Ascending aorta (tissue), 2 donors: ENCODE measurements around the gene CCT6A. TPM values are rescaled to one million over a fixed set of nuclear protein-coding genes. Genes with fewer than 3 reads are reported as not detected.
"Not testable (repeated sequence)": the region's sequence is repeated elsewhere in the genome, so short reads cannot be mapped to it uniquely, and the experiment has no call there.

Experiments
- DNase-seq, 2 donors: peaks; one replicate each; pipeline ENCODE4 v3.0.0-alpha.2; 2019; ENCODE audit warnings: low spot score in 2 of 2
- H3K27ac ChIP-seq, 2 donors: fragments of 200-600 bp; sonication (generic); one replicate each; pipeline ENCODE4 v1.5.1; 2016 to 2017; ENCODE audit warnings: mild to moderate bottlenecking in 1 of 2
- H3K27me3 ChIP-seq: fragments of 200-600 bp; sonication (generic); one replicate; pipeline ENCODE4 v1.5.1; 2017
- H3K36me3 ChIP-seq, 2 donors: fragments of 200-600 bp; sonication (generic); one replicate each; pipeline ENCODE4 v1.5.1; 2016
- H3K4me1 ChIP-seq, 2 donors: fragments of 200-600 bp; sonication (generic); one replicate each; pipeline ENCODE4 v1.5.1; 2016 to 2017; ENCODE audit warnings: mild to moderate bottlenecking in 1 of 2
- H3K4me3 ChIP-seq, 2 donors: fragments of 200-600 bp; sonication (generic); one replicate each; pipeline ENCODE4 v1.5.1; 2016 to 2017; ENCODE audit warnings: mild to moderate bottlenecking in 1 of 2
- H3K9me3 ChIP-seq, 2 donors: fragments of 200-600 bp; sonication (generic); one replicate each; pipeline ENCODE4 v1.5.1; 2016
- intact Hi-C: fragments of 100-400 bp; cut with DNase I; formaldehyde crosslinking; loops from one replicate; pipeline ENCODE4 v1.15.1; 2023
- total RNA-seq: library from RNA; depleted of rRNA; stranded (reverse); fragments of >200 nt; gene quantifications from one replicate; pipeline ENCODE4 v1.1.0, GENCODE V29; 2016
- TF ChIP-seq, protein P1 (sequence below), 3 experiments: fragments of 200-600 bp in 2 of 3; fragments of 450-650 bp in 1 of 3; sonication (generic) in 2 of 3; IDR thresholded peaks; one replicate each; pipeline ENCODE4 v1.5.1; 2016 to 2019; ENCODE audit warnings: antibody characterized with exemption in 3 of 3, mild to moderate bottlenecking in 1 of 3, moderate library complexity in 1 of 3

Gene CCT6A
- total RNA-seq, 1 donor from 2014 or later, result 86.2 TPM

DNA sequence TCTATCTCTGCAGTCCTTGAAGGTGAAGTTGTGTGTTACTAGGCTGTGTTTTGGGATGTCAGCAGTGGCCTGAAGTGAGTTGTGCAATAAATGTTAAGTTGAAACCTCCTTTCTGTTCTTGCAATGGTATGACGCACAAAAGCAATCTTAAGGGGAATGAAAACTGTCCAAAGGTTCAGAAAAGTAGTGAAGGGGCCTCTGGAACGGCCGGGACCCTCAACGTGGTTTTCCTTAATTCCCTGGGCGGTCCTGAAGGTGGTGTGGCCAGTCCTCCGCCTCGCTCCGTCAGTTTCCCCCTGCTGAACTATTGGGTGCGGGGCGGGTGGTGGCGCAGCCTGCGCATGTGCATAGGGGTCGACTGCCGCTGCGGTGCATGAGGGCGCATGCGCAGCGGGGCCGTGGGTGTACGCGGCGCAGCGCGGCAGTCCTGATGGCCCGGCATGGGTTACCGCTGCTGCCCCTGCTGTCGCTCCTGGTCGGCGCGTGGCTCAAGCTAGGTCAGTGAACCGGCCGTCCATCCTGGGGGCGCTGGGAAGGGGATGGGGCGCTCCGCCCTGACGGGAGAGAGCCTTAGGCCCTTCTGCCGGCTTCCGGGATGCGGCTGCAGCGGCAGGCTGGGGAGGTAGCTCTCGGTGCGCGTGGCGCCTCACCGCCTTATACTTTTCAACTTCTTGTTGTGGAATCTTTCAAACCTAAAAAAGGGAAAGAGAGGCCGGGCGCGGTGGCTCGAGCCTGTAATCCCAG, 12.5 kb downstream of the CCT6A start, which contains the start of gene SUMF2:
SUMF2 (plus strand) TSS at position 405 of the 744 bp plus-strand sequence; CDS start at position 431, 26 bp downstream.
- intact Hi-C loops, result loop anchor here (1.0 to 2.0 kb wide), 3 partner anchors 13 to 99 kb away; partner anchors contain the start of genes CCT6A, CHCHD2, NIPSNAP2 and PSPH
- Histone ChIP-seq H3K27me3 (no peaks in the 10 kb centered on the region), H3K9me3 (no peaks in the 10 kb centered on the region), H3K27ac (peak within 1 kb of the TSS; percentile 93), H3K4me3 (peak within 1 kb of the TSS; percentile 80 to 98), H3K36me3 (peaks cover 28 to 38% of the 10 kb centered on the region in 2 donors), H3K4me1 (peaks cover 0 to 7% of the 10 kb centered on the region in 2 donors)
- TF ChIP-seq, protein P1, sequence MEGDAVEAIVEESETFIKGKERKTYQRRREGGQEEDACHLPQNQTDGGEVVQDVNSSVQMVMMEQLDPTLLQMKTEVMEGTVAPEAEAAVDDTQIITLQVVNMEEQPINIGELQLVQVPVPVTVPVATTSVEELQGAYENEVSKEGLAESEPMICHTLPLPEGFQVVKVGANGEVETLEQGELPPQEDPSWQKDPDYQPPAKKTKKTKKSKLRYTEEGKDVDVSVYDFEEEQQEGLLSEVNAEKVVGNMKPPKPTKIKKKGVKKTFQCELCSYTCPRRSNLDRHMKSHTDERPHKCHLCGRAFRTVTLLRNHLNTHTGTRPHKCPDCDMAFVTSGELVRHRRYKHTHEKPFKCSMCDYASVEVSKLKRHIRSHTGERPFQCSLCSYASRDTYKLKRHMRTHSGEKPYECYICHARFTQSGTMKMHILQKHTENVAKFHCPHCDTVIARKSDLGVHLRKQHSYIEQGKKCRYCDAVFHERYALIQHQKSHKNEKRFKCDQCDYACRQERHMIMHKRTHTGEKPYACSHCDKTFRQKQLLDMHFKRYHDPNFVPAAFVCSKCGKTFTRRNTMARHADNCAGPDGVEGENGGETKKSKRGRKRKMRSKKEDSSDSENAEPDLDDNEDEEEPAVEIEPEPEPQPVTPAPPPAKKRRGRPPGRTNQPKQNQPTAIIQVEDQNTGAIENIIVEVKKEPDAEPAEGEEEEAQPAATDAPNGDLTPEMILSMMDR (IDR thresholded peaks at IDR 0.05), result peak in 1 of 3 experiments; percentile 33
- DNase-seq, result peak; percentile 67 to 95

DNA sequence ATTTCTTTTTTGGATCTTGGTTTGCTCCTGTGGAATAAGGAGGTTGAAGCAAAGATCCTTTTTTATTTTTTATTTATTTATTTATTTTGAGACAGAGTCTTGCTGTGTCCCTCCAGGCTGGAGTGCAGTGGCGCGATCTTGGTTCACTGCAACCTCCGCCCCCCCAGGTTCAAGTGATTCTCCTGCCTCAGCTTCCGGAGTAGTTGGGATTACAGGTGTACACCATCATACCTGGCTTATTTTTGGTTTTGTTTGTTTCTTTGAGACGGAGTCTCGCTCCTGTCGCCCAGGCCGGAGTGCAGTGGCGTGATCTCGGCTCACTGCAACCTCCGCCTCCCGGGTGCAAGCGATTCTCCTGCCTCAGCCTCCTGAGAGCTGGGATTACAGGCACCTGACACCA, 14.8 kb downstream of the CCT6A start:
- intact Hi-C loops, DNase-seq, H3K9me3 ChIP-seq, H3K27ac ChIP-seq, H3K27me3 ChIP-seq, H3K4me1 ChIP-seq, H3K4me3 ChIP-seq: not testable (repeated sequence)
- H3K36me3 ChIP-seq, result peaks cover 24 to 38% of the 10 kb centered on the region in 2 donors

DNA sequence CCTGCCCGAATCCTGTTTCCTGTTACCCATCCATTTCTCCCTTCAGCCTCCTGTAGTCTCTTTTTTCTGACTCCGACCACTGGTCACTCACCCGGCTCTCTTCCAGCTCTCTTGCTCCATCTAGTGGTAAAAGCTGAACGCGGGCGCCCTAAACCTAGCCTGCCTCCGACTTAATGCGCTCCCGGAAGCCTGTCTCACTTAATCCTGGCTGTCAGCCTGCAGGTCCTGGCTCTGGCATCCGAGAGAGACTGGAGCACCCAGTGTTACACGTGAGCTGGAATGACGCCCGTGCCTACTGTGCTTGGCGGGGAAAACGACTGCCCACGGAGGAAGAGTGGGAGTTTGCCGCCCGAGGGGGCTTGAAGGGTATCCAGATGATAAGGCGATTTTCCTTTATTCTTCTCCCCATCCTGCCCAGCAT, 22.8 kb downstream of the CCT6A start:
- no peaks in the 10 kb centered on the region for H3K9me3 ChIP-seq
- H3K27me3 ChIP-seq, result no peaks in the 10 kb centered on the region
- peak; percentile 49 to 95 for DNase-seq
- TF ChIP-seq, protein P1 (IDR thresholded peaks at IDR 0.05), result peak; percentile 84 to 92 (median 85)
- intact Hi-C loops, result loop anchor here (1.0 to 2.0 kb wide), 3 partner anchors 69 to 433 kb away; partner anchors contain the start of gene NIPSNAP2
- H3K27ac ChIP-seq, result peak overlapping the region; percentile 49 to 67
- H3K4me3 ChIP-seq, result no peak overlapping the region
- H3K4me1 ChIP-seq, result peaks cover 3 to 10% of the 10 kb centered on the region in 2 donors
- H3K36me3 ChIP-seq, result peaks cover 25 to 29% of the 10 kb centered on the region in 2 donors

DNA sequence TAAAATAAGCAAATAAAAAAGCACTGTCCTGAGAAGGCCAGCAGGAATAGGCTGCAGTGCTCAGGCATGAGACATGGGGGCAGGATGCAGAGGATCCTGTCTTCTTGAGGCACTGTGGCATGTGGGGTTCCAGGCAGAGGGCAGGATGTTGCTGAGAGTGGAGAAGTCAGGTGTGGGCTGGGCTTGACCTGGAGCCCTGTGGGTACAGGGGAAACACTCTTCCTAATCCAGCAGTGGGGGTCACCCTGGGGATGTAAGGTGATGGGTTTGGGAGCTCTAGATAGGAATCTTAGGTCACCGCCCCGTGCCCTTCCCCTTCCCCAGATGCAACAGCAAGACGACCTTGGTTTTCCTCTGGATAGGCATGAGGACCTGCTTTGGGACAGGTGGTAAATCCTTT, 26.1 kb downstream of the CCT6A start:
- H3K36me3 ChIP-seq, result peaks cover 8 to 9% of the 10 kb centered on the region in 2 donors

DNA sequence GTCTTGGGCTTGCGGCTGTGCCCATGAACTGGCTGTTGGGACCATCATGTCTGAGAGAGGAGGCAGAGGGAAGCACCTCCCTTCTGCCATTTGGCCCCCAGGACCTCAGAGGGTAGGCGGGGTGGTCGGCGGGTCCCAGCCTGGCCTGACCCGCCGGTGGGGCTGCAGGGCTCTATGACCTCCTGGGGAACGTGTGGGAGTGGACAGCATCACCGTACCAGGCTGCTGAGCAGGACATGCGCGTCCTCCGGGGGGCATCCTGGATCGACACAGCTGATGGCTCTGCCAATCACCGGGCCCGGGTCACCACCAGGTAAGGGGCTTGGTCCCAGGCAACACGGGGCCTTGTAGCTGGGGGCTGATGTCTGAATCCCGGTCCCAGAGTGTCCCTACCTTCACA, 26.6 kb downstream of the CCT6A start:
- no peaks in the 10 kb centered on the region for H3K27me3 ChIP-seq
- peak overlapping the region; percentile 77 to 78 for H3K27ac ChIP-seq
- no peaks in the 10 kb centered on the region for H3K9me3 ChIP-seq
- DNase-seq, result no peak
- peaks cover 3 to 23% of the 10 kb centered on the region in 2 donors for H3K4me1 ChIP-seq
- intact Hi-C loops, result no loop called here
- peaks cover 4 to 9% of the 10 kb centered on the region in 2 donors for H3K36me3 ChIP-seq
- no peak overlapping the region for H3K4me3 ChIP-seq
- TF ChIP-seq, protein P1 (IDR thresholded peaks at IDR 0.05), result no peak

More for the DNA sequence above, 26.1 kb downstream of the CCT6A start:
- TF ChIP-seq, protein P1 (IDR thresholded peaks at IDR 0.05), result no peak
- H3K27me3 ChIP-seq, result no peaks in the 10 kb centered on the region
- H3K4me1 ChIP-seq, result peaks cover 3 to 23% of the 10 kb centered on the region in 2 donors
- no peak overlapping the region for H3K4me3 ChIP-seq
- DNase-seq, result no peak
- peak overlapping the region in 1 of 2 donors; percentile 77 for H3K27ac ChIP-seq
- intact Hi-C loops, result no loop called here
- no peaks in the 10 kb centered on the region for H3K9me3 ChIP-seq
